IPS-18a (cell line): ENCODE measurements around the gene RAPGEF2.

Source experiments
- H3K27ac ChIP-seq: one replicate; pipeline ENCODE4 v1.5.1; 2013; ENCODE audit warnings: low read length
- H3K27me3 ChIP-seq: one replicate; pipeline ENCODE4 v1.6.1; 2013; ENCODE audit warnings: mild to moderate bottlenecking, low read length; ENCODE audit not compliant: control insufficient read depth, insufficient read depth
- H3K36me3 ChIP-seq: one replicate; pipeline ENCODE4 v1.6.1; 2013; ENCODE audit warnings: low read depth, low read length; ENCODE audit not compliant: control insufficient read depth
- H3K4me1 ChIP-seq: one replicate; pipeline ENCODE4 v1.6.1; 2013; ENCODE audit warnings: low read depth, low read length; ENCODE audit not compliant: control insufficient read depth
- H3K4me3 ChIP-seq: one replicate; pipeline ENCODE4 v1.5.1; 2013; ENCODE audit warnings: low read length
- H3K9ac ChIP-seq: one replicate; pipeline ENCODE4 v1.6.1; 2013; ENCODE audit warnings: mild to moderate bottlenecking, low read length, moderate library complexity
- H3K9me3 ChIP-seq: one replicate; pipeline ENCODE4 v1.6.1; 2013; ENCODE audit warnings: low read depth, low read length; ENCODE audit not compliant: control insufficient read depth

RAPGEF2 gene

GRCh38 chr4:159383562-159383931, 280.7 kb downstream of the RAPGEF2 start:
- Histone ChIP-seq H3K4me3 (peak overlapping the region; percentile 23), H3K4me1 (peaks cover 26% of the 10 kb centered on the region), H3K27me3 (peaks cover 56% of the 10 kb centered on the region), H3K27ac (no peak overlapping the region), H3K9ac (no peak overlapping the region), H3K9me3 (peaks cover 7% of the 10 kb centered on the region), H3K36me3 (no peaks in the 10 kb centered on the region)

- Histone ChIP-seq H3K9me3 (peaks cover 7% of the 10 kb centered on the region), H3K4me3 (peak overlapping the region; percentile 23), H3K27me3 (peaks cover 56% of the 10 kb centered on the region), H3K36me3 (no peaks in the 10 kb centered on the region), H3K9ac (no peak overlapping the region), H3K27ac (no peak overlapping the region), H3K4me1 (peaks cover 26% of the 10 kb centered on the region)
Measured at GRCh38 chr4:159384017-159384416, 281.1 kb downstream of the RAPGEF2 start.

- Histone ChIP-seq H3K9ac (no peak overlapping the region), H3K27me3 (peaks cover 55% of the 10 kb centered on the region), H3K9me3 (peaks cover 7% of the 10 kb centered on the region), H3K36me3 (no peaks in the 10 kb centered on the region), H3K27ac (no peak overlapping the region), H3K4me1 (peaks cover 26% of the 10 kb centered on the region), H3K4me3 (no peak overlapping the region)
Measured at GRCh38 chr4:159384632-159385031, 281.8 kb downstream of the RAPGEF2 start.

GRCh38 chr4:159386620-159387019, 283.7 kb downstream of the RAPGEF2 start:
- Histone ChIP-seq H3K9me3 (peaks cover 7% of the 10 kb centered on the region), H3K27me3 (peaks cover 35% of the 10 kb centered on the region), H3K9ac (no peak overlapping the region), H3K4me3 (no peak overlapping the region), H3K27ac (no peak overlapping the region), H3K4me1 (peaks cover 26% of the 10 kb centered on the region), H3K36me3 (no peaks in the 10 kb centered on the region)

GRCh38 chr4:159389756-159390155, 286.9 kb downstream of the RAPGEF2 start:
- peaks cover 4% of the 10 kb centered on the region for H3K4me1 ChIP-seq
- H3K4me3 ChIP-seq = no peak overlapping the region
- H3K27ac ChIP-seq = no peak overlapping the region
- H3K27me3 ChIP-seq = peaks cover 16% of the 10 kb centered on the region
- H3K9me3 ChIP-seq = peaks cover 7% of the 10 kb centered on the region
- H3K36me3 ChIP-seq = no peaks in the 10 kb centered on the region
- no peak overlapping the region for H3K9ac ChIP-seq

GRCh38 chr4:159390648-159391047, 287.8 kb downstream of the RAPGEF2 start:
- H3K4me3 ChIP-seq = no peak overlapping the region
- no peaks in the 10 kb centered on the region for H3K36me3 ChIP-seq
- H3K27me3 ChIP-seq = peaks cover 7% of the 10 kb centered on the region
- peaks cover 1% of the 10 kb centered on the region for H3K4me1 ChIP-seq
- no peak overlapping the region for H3K27ac ChIP-seq
- peaks cover 7% of the 10 kb centered on the region for H3K9me3 ChIP-seq
- no peak overlapping the region for H3K9ac ChIP-seq

GRCh38 chr4:159395693-159396092, 292.8 kb downstream of the RAPGEF2 start:
- H3K4me1 ChIP-seq = no peaks in the 10 kb centered on the region
- no peaks in the 10 kb centered on the region for H3K36me3 ChIP-seq
- no peak overlapping the region for H3K4me3 ChIP-seq
- H3K27me3 ChIP-seq = no peaks in the 10 kb centered on the region
- no peak overlapping the region for H3K9ac ChIP-seq
- H3K9me3 ChIP-seq = no peaks in the 10 kb centered on the region
- no peak overlapping the region for H3K27ac ChIP-seq

- no peak overlapping the region for H3K9ac ChIP-seq
- no peak overlapping the region for H3K27ac ChIP-seq
- no peaks in the 10 kb centered on the region for H3K27me3 ChIP-seq
- no peak overlapping the region for H3K4me3 ChIP-seq
- H3K9me3 ChIP-seq = no peaks in the 10 kb centered on the region
- no peaks in the 10 kb centered on the region for H3K4me1 ChIP-seq
- no peaks in the 10 kb centered on the region for H3K36me3 ChIP-seq
Measured at GRCh38 chr4:159396151-159396550, 293.3 kb downstream of the RAPGEF2 start.

GRCh38 chr4:159398236-159398638, 295.4 kb downstream of the RAPGEF2 start:
- Histone ChIP-seq H3K9ac (no peak overlapping the region), H3K4me1 (no peaks in the 10 kb centered on the region), H3K4me3 (no peak overlapping the region), H3K27me3 (no peaks in the 10 kb centered on the region), H3K27ac (no peak overlapping the region), H3K9me3 (no peaks in the 10 kb centered on the region), H3K36me3 (no peaks in the 10 kb centered on the region)

GRCh38 chr4:159400558-159401225, 297.8 kb downstream of the RAPGEF2 start:
- Histone ChIP-seq H3K36me3 (no peaks in the 10 kb centered on the region), H3K4me3 (no peak overlapping the region), H3K9me3 (no peaks in the 10 kb centered on the region), H3K27ac (no peak overlapping the region), H3K27me3 (no peaks in the 10 kb centered on the region), H3K4me1 (no peaks in the 10 kb centered on the region), H3K9ac (no peak overlapping the region)

GRCh38 chr4:159401226-159401712, 298.4 kb downstream of the RAPGEF2 start:
- Histone ChIP-seq H3K4me3 (no peak overlapping the region), H3K9me3 (no peaks in the 10 kb centered on the region), H3K36me3 (no peaks in the 10 kb centered on the region), H3K27me3 (no peaks in the 10 kb centered on the region), H3K9ac (no peak overlapping the region), H3K4me1 (no peaks in the 10 kb centered on the region), H3K27ac (no peak overlapping the region)

GRCh38 chr4:159401791-159402380, 299.0 kb downstream of the RAPGEF2 start:
- no peak overlapping the region for H3K4me3 ChIP-seq
- no peaks in the 10 kb centered on the region for H3K27me3 ChIP-seq
- no peaks in the 10 kb centered on the region for H3K36me3 ChIP-seq
- H3K9ac ChIP-seq = no peak overlapping the region
- no peaks in the 10 kb centered on the region for H3K9me3 ChIP-seq
- H3K27ac ChIP-seq = no peak overlapping the region
- H3K4me1 ChIP-seq = no peaks in the 10 kb centered on the region
